NCI-H82 (cell line): Measurements from ENCODE around the gene KRT84.
"Not testable (repeated sequence)": the region's sequence is repeated elsewhere in the genome, so short reads cannot be mapped to it uniquely, and the experiment has no call there.

ENCODE experiments used
- DNase-seq: peaks from one replicate; lab custom pipeline; 2025; lab: John Stamatoyannopoulos, UW

Gene KRT84

DNA sequence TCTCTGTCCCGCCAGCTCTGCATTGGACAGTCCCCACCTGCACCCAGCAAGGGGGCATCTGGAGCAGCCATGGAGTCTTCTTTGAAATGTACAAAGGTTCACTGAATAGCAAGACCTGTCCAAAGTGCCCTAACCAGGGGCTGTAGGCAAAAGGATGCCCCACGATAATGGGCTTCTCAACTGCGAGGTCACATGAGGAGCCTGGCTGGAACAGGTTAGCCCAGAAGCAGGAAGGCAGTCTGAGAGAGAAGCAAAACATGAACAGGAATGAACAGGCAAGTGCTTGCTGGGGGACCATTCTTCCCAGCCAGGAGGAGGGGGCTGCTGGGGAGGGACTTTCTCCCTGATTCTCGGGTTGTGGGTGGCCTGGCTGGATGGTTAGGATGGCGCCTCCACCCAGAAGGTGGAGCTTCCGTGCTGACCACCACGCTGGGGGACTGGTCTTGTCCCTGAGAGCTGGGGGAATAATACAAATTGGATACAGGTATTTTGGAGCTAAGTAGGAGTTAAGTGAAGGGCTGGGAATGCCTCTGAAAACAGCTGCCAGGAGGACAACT, 25.3 kb downstream of the KRT84 start:
- DNase-seq, result no peak

DNA sequence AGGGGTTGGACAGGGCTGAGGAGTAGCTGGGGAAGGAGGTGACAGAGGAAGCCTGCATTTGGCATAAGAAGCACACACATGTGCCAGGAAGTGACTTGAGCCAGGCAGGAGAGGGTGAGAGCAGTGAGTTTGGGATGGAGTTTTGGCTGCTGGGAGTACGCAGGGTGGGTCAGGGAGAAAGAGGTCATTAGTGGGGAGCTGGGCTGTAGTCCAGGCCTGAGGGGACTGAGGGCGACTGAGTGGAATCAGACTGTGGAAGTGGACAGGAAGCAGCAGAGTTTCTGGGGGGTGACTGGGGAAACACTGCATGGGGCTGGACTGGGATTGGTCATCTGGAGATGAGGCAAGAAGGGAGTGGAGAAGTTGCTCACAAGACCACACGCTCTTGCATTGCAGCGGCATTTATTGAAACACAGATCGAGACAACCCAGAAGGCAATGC, 25.8 kb downstream of the KRT84 start:
- DNase-seq, result no peak

DNA sequence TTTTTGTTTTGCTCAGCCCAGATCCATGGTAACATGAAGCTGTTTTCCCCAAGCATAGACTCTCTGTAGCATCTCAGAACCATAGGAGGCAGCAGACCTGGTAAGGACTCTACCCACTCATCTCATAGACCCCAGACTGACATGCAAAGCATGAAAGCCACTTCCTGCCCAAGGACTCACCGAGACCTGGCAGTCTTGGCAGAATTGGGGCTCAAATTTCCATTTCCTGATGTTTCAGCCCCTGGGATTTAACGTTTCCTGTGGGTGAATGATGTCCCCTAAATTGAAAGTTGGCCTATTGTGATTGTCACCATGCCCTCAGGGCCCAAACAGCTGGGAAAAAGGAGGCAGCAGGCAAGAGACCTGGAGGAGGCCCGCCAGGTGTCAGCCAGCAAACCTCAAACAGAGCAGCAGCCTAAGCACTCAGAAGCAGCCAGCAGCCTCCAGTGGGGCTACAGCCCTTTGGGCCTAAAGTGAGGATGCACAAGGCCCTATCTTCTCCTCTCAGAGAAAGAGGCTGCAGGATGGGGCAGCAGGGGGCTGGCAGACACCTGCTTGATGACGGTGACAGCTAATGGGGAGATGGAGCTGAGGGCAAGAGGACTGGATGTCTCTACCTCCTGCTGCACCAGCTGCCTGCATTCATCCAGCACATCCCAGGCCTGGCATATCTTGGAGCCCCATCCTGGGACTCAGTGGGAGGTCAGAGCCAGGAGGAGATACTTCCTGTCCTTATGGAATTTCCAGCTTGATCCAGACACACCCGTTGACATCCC, 26.7 kb downstream of the KRT84 start:
- no peak for DNase-seq

DNA sequence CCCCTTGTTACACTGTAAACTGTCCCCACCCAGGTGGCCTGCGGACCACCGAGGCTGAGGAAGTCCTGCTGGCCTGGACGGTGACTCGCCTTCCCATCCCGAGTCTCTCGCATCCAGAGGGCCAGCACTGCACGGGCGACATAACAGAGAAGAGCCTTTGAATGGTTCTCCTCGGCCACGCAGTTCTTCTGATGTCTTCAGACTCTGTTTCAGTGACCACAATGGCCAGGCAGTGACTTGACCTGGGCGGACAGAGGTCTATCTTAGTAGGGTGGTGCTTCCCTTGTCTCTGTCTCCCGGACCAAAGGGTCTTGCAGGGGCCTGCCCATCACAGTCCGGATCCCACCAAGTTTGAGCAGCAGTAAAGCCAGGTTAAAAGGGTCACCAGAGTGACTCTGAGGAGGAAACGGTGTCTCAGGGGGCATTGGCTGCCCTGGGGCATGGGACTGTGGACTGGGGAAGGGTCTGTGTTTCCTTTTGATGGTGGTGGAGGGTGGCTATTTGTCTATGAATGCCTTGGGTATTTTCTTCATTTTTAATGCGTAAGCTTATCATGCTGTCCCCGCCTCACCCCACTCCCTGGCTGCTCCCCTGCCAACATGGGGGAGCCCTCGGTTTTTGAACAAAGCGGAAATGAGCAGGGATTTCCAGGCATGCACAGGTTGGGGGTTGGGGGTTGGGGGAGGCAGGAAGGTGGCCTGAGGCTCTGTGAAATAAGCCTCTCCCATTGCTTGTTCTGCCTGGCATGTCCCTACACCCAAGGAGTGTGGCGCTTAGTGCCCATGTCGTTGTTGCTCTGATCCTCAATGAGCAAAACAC, 28.5 kb downstream of the KRT84 start:
- no peak for DNase-seq

DNA sequence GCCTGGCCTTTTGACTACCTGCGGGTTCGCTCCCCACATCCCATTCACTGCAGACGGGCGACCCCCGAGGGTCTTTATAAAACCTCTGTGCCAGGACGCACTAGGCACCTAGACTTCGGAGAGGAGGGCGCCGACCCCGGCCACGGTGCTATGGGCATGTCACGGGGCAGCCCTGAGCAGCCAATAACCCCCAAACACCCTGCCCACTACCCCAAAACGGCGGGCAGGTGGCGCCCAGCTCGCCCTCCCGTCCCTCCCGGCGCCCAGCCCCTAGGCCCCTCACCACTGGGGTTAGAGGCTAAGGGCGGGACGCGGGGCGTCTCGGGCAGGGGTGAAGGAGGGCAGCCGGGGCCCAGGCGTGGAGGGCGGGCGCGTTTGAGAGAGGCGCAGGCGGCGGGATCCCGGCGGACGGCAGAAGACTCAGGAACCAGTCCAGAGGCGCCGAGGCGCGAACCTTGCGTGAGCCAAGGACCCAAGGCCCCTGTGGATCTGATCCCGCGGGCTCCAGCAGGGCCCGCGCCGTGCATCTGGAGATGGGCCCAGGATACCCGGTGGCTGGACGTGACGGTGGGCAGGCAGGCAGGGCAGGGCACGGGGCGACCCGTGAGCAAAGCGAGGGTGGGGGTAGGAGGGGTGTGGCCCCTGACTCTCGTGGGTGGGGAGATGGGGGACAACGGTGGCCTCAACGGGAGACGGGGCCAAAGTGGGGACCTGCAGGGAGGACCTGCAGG, 29.3 kb downstream of the KRT84 start:
- no peak for DNase-seq

DNA sequence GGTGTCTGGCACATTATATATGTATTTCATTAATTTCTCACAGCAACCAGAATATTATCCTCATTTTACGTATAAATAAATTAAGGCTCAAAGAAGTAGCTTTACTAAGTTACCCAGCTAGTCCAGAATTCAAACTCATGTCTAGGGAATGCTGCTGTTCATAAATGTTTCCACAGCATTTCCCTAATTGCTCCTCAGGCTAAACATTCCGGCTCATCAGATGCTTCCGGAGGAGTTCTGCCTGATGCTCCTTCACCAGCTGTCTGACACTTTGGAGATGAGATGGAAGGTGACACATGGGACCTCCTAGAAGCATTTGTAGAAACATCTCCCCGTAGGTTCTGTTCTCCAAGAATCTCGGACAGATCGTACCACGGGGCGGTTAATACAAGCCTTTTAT, 30.3 kb downstream of the KRT84 start:
- DNase-seq, result no peak

DNA sequence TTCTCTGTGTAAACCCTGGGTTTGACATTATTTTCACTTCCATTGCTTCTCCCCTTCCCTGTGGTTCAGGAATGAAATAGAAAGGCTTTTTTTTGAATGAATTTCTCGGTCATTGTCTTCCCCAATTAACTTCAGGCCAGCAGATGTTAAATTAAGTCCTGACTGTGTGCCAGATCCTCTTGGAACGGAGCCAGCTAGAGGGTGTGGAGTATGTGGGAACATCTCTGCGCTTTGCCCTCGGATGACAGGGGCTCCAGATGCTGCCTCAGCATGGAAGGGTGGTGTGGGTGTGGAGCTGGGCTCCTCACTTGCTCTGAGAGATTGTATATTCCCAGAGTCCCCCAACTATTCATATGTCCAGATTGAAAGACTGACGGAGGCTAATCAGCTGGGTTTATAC, 31.3 kb downstream of the KRT84 start:
- DNase-seq, result peak; percentile 93

DNA sequence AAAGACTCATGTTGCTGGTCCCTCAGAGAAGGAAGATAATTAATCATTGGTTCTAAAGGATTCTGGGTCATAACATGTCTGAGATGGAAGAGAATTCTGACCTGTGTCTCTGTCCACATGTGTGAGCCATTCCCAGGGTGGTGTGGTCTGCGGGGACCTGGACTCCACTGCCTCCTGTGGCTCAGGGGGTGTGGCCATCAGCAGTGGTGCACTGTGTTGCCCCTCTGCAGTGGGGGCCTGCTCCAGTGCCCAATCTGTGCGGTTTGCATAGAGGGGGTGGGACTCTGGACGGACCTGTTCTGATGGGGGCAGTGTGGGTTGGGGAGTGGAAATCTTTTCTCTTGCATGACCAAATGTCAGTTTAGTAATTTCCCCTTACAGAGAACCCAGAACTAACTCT, 31.7 kb downstream of the KRT84 start:
- DNase-seq, result peak; percentile 52

DNA sequence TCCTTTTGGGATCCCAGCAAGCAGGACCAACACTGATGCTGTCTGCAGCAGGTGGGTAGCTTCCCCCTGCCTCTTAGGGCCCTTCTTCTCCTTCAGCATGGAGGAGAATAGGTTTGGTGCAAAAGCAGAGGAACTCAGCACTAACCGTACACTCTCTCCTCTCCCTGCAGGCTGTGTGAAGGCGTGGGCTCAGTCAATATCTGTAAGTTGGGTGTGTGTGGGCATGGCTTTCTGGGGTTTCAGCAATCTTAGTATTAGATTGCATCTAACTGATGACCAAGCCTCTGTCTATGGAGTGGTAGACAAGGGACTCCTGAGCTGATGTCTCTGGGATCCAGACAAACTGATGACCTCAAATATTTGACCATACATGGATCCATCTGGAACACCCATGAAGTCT, 32.5 kb downstream of the KRT84 start:
- DNase-seq, result no peak

DNA sequence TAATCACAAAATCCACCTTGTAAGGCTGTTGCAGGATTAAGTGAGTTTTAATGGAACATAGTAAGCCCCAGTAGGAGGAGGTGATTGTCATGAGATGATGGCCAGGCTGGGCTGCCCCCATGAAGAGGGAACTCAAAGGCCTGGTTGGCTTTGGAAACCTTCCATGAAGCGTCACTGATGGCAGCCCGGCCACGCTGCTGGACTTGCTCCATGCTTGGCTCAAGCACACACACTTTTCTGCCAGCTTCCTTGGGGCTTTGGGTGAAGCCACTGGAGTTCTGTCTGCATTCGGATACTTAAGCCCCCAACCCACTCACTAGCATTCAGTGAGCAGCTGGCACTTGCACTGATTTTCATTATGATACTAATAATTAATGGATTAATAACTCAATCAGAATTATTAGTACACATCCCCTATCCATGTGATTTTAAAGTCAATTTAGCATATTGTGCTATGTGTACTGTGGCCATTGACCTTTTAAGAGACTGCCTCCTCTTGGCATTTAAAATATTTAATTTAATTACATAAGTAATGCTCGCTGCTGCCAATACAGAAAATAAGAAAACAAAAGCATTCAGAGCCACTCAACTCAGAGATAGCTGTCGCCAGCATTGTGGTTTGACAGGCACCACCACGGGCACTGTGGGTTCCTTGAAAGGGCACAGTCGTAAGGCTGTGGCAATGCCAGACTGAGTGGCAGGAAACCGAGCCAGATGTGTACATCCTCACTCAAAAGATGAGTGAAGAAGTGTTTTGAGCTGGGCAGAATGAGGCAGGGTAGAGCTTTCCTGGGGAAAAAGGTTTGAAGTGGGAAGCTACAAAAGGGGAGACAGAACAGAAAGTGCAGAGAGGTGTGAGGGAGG, 34.0 kb downstream of the KRT84 start:
- DNase-seq, result peak; percentile 79

DNA sequence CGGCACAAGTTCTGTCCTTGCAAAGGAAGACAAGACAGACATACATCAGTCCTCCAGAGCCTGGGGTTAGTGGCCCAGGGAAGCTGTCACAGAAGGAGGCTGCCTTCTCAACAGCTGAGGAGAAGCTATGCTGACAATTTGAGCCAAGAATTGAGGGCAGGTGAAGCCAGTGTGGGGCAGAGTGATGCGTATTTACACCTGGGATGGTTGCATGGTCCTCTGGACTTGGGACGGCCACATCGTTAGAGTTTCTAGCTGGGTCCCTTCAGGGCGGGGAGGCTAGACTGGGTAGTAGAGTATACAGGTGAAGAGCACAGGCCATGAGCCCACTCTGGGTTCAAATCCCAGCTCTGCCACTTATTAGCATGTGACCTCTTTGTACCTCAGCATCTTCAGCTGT, 34.7 kb downstream of the KRT84 start:
- DNase-seq, result no peak

DNA sequence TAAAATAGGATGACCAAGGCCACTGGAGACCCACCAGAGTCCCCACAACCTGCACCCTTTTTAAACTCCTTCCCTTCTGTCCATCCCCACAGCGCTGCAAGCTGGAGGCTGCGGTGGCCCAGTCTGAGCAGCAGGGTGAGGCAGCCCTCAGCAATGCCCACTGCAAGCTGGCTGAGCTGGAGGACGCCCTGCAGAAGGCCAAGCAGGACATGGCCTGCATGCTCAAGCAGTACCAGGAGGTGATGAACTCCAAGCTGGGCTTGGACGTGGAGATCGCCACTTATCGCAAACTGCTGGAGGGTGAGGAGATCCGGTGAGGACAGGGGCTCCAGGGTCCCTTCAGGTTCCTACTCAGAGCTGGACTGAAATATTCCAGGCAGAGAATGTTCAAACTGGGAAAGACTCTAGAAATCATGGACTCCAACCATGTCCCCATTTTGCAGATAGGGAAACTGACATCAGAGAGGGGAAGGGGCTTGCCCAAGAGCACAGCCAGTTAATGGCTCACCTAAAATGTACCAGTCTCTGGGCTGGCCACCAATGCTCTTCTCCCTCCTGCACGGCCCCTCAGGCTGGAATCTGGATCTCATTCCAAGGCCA, 35.3 kb downstream of the KRT84 start:
- no peak for DNase-seq

DNA sequence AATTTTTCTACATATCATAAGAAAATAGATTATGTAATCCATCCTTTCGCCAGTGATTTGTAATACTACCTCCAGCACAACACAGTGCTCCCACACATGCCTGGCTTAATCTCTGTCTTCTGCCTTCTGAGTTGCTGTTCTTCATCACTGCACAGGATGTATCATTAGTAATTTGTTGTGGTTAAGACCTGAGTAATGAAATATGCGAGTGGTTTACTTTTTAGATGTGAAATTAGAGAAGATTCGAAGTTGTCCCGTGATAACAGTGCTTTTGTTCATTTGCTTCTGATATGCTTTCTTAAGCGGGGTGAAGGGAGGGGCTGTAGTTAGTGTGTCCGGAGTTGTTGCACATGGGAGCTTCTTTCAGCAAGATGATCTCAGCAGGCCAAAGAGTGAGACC, 36.3 kb downstream of the KRT84 start:
- DNase-seq, result peak; percentile 39

DNA sequence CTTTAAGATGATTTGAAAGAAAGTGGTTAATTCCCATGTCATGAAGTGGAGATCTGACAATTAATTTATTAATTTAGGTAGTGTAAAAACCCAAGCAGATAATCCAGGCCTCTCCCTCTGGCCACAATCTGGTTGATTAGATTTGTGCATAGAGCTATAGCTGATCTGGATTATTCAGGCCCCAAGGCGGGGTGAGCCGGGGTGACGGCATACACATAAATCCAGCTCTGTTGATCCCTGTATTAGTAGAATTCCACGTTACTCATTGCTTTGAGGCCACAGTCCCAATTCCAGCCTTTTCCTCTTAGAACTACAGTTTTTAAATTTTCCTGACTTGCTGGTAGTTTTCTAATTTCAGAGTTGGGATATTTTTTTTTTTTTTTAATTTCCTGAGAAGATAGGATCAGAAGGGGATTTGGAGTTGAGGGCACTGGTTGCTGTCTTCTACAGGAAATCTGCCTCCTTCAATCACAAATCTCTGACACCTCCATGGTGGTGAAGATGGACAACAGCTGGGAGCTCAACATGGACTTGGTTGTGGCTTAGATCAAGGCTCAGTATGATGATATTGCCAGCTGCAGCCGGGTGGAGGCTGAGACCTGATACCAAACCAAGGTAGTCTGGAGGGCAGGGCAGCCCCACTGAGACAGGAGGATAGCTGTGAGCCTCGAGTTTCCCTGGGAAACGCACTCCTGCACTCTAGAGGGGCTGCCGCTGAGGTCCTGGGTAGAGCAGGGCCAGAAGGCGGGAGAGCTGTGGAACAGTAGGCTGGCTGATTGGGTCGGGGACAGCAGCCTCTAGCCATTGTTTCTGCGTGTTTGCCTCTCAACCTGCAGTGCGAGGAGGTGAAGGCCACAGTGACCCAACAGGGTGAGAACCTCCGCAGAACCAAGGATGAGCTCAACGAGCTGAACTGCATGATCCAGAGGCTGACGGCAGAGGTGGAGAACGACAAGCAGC, 37.6 kb downstream of the KRT84 start:
- peak; percentile 97 for DNase-seq

DNA sequence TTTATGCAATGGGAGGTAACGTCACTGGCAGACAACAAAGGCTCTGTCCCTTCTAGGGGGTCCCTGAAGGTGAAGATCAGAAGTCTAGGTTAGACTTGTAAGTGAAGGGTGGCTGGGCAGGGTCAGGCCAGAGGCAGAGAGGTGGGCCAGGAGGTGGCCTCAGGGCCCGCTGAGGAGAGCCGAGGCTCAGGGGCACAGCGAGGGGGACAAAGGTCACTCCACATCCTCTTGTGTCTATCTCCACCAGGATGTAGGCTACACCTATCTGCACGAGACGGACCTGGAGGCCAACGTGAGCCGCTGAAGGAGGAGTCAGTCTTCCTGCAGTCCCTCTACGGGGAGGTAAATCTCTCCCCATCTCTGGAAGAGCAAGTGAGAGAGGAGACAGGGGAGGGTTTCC, 38.4 kb downstream of the KRT84 start:
- no peak for DNase-seq

DNA sequence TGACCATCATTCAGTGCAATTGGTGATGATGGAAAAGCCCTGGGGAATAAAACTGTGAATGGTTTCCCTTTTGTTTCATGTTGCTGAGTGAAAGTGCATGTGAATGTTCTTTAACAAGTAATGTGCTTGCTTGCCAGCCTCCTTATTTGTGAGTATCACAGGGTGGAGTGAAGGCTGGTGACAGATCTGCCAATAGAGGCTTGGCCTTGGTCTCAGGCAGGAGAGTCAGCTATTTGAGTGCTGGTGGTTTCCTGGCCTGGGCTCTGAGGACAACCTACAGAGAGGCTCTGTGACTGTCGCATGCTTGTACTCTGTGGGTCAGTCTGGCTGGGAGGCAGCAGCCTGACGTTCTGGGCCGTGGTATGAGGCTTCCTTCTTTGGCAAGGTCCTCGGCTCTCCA, 38.9 kb downstream of the KRT84 start:
- DNase-seq, result no peak

DNA sequence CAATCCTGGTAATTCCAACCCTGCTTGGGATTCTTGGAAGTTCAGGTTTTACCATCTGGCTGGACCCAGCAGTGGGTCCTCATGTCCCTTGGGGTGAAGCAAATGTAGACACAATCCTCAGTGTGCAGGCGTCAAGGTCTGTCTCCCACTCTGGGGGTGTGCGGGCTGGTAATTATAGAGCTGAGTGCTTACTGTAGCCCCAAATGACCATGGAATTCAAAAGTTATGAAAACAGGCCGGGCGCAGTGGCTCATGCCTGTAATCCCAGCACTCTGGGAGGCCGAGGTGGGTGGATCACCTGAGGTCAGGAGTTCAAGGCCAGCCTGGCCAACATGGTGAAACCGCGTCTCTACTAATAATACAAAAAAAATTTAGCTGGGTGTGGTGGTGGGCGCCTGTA, 40.4 kb downstream of the KRT84 start:
- DNase-seq, result not testable (repeated sequence)

DNA sequence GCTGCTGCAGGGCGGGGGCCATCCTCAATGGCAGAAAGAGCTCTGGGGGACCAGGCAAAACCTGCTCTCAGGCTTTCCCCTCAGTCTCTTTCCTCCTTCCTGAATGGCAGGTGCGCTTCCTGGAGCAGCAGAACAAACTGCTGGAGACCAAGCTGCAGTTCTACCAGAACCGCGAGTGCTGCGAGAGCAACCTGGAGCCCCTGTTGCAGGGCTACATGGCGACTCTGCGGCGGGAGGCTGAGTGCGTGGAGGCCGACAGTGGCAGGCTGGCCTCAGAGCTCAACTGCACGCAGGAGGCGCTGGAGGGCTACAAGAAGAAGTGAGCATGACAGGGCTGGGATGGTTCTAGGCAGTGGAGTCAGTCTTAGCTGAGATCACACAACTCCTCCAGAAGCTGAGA, 41.3 kb downstream of the KRT84 start:
- no peak for DNase-seq

DNA sequence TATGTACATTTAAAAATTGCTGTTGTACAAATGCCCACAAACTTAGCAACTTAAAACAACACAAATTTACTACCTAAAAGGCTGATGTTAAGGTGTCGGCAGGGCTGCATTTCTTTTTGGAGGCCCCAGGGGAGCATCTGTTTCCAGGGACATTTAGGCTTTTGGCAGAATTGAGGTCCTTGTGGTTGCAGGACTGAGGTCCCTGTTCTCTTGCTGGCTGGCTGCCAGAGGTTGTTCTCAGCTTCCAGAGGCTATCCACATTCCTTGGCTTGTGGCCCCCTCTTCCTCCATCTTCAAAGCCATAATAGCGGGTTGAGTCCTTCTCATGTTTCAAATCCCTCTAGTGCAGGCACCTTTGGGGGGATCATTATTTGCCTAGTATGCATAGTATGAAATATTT, 41.9 kb downstream of the KRT84 start:
- no peak for DNase-seq
